ENCODE results near the gene ZNF580.

The ZNF580 gene

GRCh38 chr19:55676889-55677505 lies 36.2 kb downstream of the ZNF580 start:
- Histone ChIP-seq H3K4me1 (ENCODE audit: control insufficient read depth, insufficient read depth, low read length) (peaks cover 15% of the 10 kb centered on the region), H3K27me3 (ENCODE audit: control insufficient read depth, insufficient read depth, low read length, poor library complexity, severe bottlenecking) (no peaks in the 10 kb centered on the region), H3K9me3 (ENCODE audit: control insufficient read depth, low read length) (no peaks in the 10 kb centered on the region), H3K36me3 (ENCODE audit: control insufficient read depth, insufficient read depth, low read length) (peaks cover 8% of the 10 kb centered on the region), H3K4me3 (ENCODE audit: insufficient read depth, low read depth, low read length) (no peak overlapping the region), H3K27ac (ENCODE audit: insufficient read depth, low read depth, low read length, poor library complexity, severe bottlenecking) (no peak overlapping the region)
- WGBS, 2 experiments, result 95 to 96% methylated on average over 7 of the region's 7 CpGs

GRCh38 chr19:55677572-55678028 lies 36.8 kb downstream of the ZNF580 start:
- H3K9me3 ChIP-seq (ENCODE audit: control insufficient read depth, low read length), result no peaks in the 10 kb centered on the region
- no peak overlapping the region for H3K4me3 ChIP-seq (ENCODE audit: insufficient read depth, low read depth, low read length)
- peaks cover 8% of the 10 kb centered on the region for H3K36me3 ChIP-seq (ENCODE audit: control insufficient read depth, insufficient read depth, low read length)
- peaks cover 15% of the 10 kb centered on the region for H3K4me1 ChIP-seq (ENCODE audit: control insufficient read depth, insufficient read depth, low read length)
- no peak overlapping the region for H3K27ac ChIP-seq (ENCODE audit: insufficient read depth, low read depth, low read length, poor library complexity, severe bottlenecking)
- 92 to 93% methylated on average over 6 of the region's 6 CpGs for WGBS, 2 experiments
- H3K27me3 ChIP-seq (ENCODE audit: control insufficient read depth, insufficient read depth, low read length, poor library complexity, severe bottlenecking), result no peaks in the 10 kb centered on the region

GRCh38 chr19:55678121-55678671 lies 37.4 kb downstream of the ZNF580 start:
- H3K27me3 ChIP-seq (ENCODE audit: control insufficient read depth, insufficient read depth, low read length, poor library complexity, severe bottlenecking), result no peaks in the 10 kb centered on the region
- peaks cover 15% of the 10 kb centered on the region for H3K4me1 ChIP-seq (ENCODE audit: control insufficient read depth, insufficient read depth, low read length)
- no peak overlapping the region for H3K27ac ChIP-seq (ENCODE audit: insufficient read depth, low read depth, low read length, poor library complexity, severe bottlenecking)
- no peaks in the 10 kb centered on the region for H3K9me3 ChIP-seq (ENCODE audit: control insufficient read depth, low read length)
- no peak overlapping the region for H3K4me3 ChIP-seq (ENCODE audit: insufficient read depth, low read depth, low read length)
- peaks cover 8% of the 10 kb centered on the region for H3K36me3 ChIP-seq (ENCODE audit: control insufficient read depth, insufficient read depth, low read length)
- WGBS, 2 experiments, result 94 to 96% methylated on average over 21 of the region's 21 CpGs

GRCh38 chr19:55679343-55680257 lies 38.8 kb downstream of the ZNF580 start:
- Histone ChIP-seq H3K27ac (ENCODE audit: insufficient read depth, low read depth, low read length, poor library complexity, severe bottlenecking) (no peak overlapping the region), H3K27me3 (ENCODE audit: control insufficient read depth, insufficient read depth, low read length, poor library complexity, severe bottlenecking) (no peaks in the 10 kb centered on the region), H3K36me3 (ENCODE audit: control insufficient read depth, insufficient read depth, low read length) (peaks cover 8% of the 10 kb centered on the region), H3K4me1 (ENCODE audit: control insufficient read depth, insufficient read depth, low read length) (peaks cover 11% of the 10 kb centered on the region), H3K4me3 (ENCODE audit: insufficient read depth, low read depth, low read length) (no peak overlapping the region), H3K9me3 (ENCODE audit: control insufficient read depth, low read length) (no peaks in the 10 kb centered on the region)
- WGBS, 2 experiments, result 94 to 95% methylated on average over 24 of the region's 24 CpGs

GRCh38 chr19:55680339-55681130 lies 39.7 kb downstream of the ZNF580 start:
- WGBS, 2 experiments, result 96 to 97% methylated on average over 20 of the region's 20 CpGs
- peaks cover 11% of the 10 kb centered on the region for H3K36me3 ChIP-seq (ENCODE audit: control insufficient read depth, insufficient read depth, low read length)
- H3K27ac ChIP-seq (ENCODE audit: insufficient read depth, low read depth, low read length, poor library complexity, severe bottlenecking), result no peak overlapping the region
- no peak overlapping the region for H3K4me3 ChIP-seq (ENCODE audit: insufficient read depth, low read depth, low read length)
- no peaks in the 10 kb centered on the region for H3K9me3 ChIP-seq (ENCODE audit: control insufficient read depth, low read length)
- H3K27me3 ChIP-seq (ENCODE audit: control insufficient read depth, insufficient read depth, low read length, poor library complexity, severe bottlenecking), result no peaks in the 10 kb centered on the region
- H3K4me1 ChIP-seq (ENCODE audit: control insufficient read depth, insufficient read depth, low read length), result peaks cover 11% of the 10 kb centered on the region

GRCh38 chr19:55681131-55682092 lies 40.6 kb downstream of the ZNF580 start:
- Histone ChIP-seq H3K27ac (ENCODE audit: insufficient read depth, low read depth, low read length, poor library complexity, severe bottlenecking) (no peak overlapping the region), H3K36me3 (ENCODE audit: control insufficient read depth, insufficient read depth, low read length) (peaks cover 13% of the 10 kb centered on the region), H3K27me3 (ENCODE audit: control insufficient read depth, insufficient read depth, low read length, poor library complexity, severe bottlenecking) (no peaks in the 10 kb centered on the region), H3K4me3 (ENCODE audit: insufficient read depth, low read depth, low read length) (no peak overlapping the region), H3K4me1 (ENCODE audit: control insufficient read depth, insufficient read depth, low read length) (peaks cover 5% of the 10 kb centered on the region), H3K9me3 (ENCODE audit: control insufficient read depth, low read length) (no peaks in the 10 kb centered on the region)
- 94 to 97% methylated on average over 9 of the region's 9 CpGs for WGBS, 2 experiments

GRCh38 chr19:55683449-55684261 lies 42.9 kb downstream of the ZNF580 start:
- whole genome bisulfite sequencing, 2 experiments, result 95 to 96% methylated on average over 22 of the region's 22 CpGs
- H3K27me3 ChIP-seq (ENCODE audit: control insufficient read depth, insufficient read depth, low read length, poor library complexity, severe bottlenecking), result no peaks in the 10 kb centered on the region
- H3K4me3 ChIP-seq (ENCODE audit: insufficient read depth, low read depth, low read length), result no peak overlapping the region
- peaks cover 13% of the 10 kb centered on the region for H3K36me3 ChIP-seq (ENCODE audit: control insufficient read depth, insufficient read depth, low read length)
- H3K4me1 ChIP-seq (ENCODE audit: control insufficient read depth, insufficient read depth, low read length), result no peaks in the 10 kb centered on the region
- H3K9me3 ChIP-seq (ENCODE audit: control insufficient read depth, low read length), result no peaks in the 10 kb centered on the region
- no peak overlapping the region for H3K27ac ChIP-seq (ENCODE audit: insufficient read depth, low read depth, low read length, poor library complexity, severe bottlenecking)

- Histone ChIP-seq H3K27ac (ENCODE audit: insufficient read depth, low read depth, low read length, poor library complexity, severe bottlenecking) (no peak overlapping the region), H3K4me1 (ENCODE audit: control insufficient read depth, insufficient read depth, low read length) (no peaks in the 10 kb centered on the region), H3K9me3 (ENCODE audit: control insufficient read depth, low read length) (no peaks in the 10 kb centered on the region), H3K36me3 (ENCODE audit: control insufficient read depth, insufficient read depth, low read length) (peaks cover 5% of the 10 kb centered on the region), H3K4me3 (ENCODE audit: insufficient read depth, low read depth, low read length) (no peak overlapping the region), H3K27me3 (ENCODE audit: control insufficient read depth, insufficient read depth, low read length, poor library complexity, severe bottlenecking) (no peaks in the 10 kb centered on the region)
- WGBS, 2 experiments, result 96 to 97% methylated on average over 60 of the region's 60 CpGs
These were observed 44.3 kb downstream of the ZNF580 start for GRCh38 chr19:55684946-55685681.

Data from ectodermal cell (in vitro differentiated cells).